Memory B cell (primary cell): ENCODE data around the gene NDUFS8.
A peak's percentile ranks its signal among the peaks of the same experiment; 100 is the strongest.
"Not testable (repeated sequence)": the region's sequence is repeated elsewhere in the genome, so short reads cannot be mapped to it uniquely, and the experiment has no call there.

Experiments
- ATAC-seq: fragments of 150-1000 bp; cut with Tn5 transposase; 2 replicates; pipeline ENCODE4 v1.10.0; 2021; ENCODE audit warnings: low read depth, mild to moderate bottlenecking, moderate library complexity
- DNase-seq, 2 donors: peaks; one replicate each; pipeline ENCODE4 v3.0.0; 2022; ENCODE audit warnings: low spot score in 2 of 2
- H3K27ac Mint-ChIP-seq: one replicate; pipeline ENCODE4 v1.8.0; 2022; ENCODE audit warnings: mild to moderate bottlenecking, moderate library complexity, mixed read lengths
- H3K27me3 Mint-ChIP-seq: one replicate; pipeline ENCODE4 v1.8.0; 2022; ENCODE audit warnings: mixed read lengths
- H3K36me3 Mint-ChIP-seq: one replicate; pipeline ENCODE4 v1.8.0; 2022; ENCODE audit warnings: mild to moderate bottlenecking, mixed read lengths
- H3K4me1 Mint-ChIP-seq: one replicate; pipeline ENCODE4 v1.8.0; 2022; ENCODE audit warnings: mixed read lengths
- H3K4me3 Mint-ChIP-seq: one replicate; pipeline ENCODE4 v1.8.0; 2022; ENCODE audit warnings: mild to moderate bottlenecking, moderate library complexity, mixed read lengths
- H3K9me3 Mint-ChIP-seq: one replicate; pipeline ENCODE4 v1.8.0; 2022; ENCODE audit warnings: mixed read lengths

The NDUFS8 gene

DNA sequence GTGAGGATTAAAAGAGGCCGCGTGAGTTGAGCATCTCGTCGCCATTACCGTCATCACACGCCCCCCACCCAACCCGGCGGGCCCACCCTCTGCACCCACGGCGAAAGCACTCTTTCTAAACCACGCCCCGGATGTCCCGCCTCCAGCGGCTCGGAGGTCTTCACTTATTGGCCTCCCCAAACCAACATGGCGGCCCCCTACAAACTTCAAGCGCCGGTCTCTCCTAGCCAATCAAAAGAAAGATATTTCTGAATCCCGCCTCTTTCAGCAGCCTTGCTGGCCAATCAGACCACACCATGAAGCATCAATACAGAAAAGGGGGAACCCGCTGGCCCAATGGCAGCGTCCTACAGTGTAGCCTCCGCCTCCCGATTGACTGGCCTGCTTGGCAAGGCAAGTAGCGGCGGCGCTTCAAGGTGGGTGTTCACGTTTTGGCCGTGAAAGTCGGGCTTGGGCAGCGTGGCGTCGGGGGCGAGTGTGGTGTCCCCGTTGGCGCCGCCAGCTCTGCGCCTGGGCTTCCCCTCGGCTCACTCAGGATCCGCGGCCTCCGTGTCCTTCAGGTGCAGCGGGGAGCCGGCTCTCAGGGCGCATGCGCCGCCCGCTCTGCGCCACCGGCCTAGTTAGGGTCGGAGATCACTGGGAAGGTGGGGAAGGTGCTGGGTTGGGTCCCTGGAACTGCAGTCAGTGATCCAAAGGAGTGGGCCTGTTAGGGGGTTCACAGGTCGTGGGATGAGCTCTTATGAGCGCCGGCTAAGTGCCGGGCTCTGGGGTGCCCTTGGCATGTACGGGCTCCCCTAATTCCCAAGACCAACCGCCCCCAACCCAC, at the start of gene NDUFS8:
Gene NDUFS8 (plus strand): TSS at position 364 of the 826 bp plus-strand sequence. CDS start 1,471 bp downstream, outside the sequence.
- peaks cover 11% of the 10 kb centered on the region for H3K4me1 Mint-ChIP-seq
- DNase-seq (peak; percentile 87 to 93), ATAC-seq (peak; percentile 96)
- peak within 1 kb of the TSS; percentile 96 for H3K4me3 Mint-ChIP-seq
- no peaks in the 10 kb centered on the region for H3K9me3 Mint-ChIP-seq
- H3K27ac Mint-ChIP-seq = peak within 1 kb of the TSS; percentile 49
- H3K27me3 Mint-ChIP-seq = no peaks in the 10 kb centered on the region
- H3K36me3 Mint-ChIP-seq = peaks cover 4% of the 10 kb centered on the region

DNA sequence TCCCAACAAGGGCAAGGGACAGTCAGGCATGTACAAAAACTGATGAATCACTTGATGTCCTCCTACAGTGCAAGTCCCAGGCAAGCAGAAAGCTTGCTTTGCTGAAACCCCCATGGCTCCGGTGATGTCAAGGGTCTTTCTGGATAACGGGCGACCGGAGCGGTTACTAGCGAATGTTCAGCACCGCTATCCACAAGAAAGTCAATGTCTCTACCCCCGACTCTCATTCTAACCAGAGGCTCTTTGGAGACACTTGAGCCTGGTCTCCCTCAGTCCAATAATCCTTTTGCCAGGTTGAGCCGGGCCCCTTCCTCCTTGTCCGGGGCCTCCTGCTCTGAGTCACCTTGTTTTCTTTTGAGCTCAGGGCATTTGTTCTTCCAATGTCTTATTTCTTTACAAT, 49.3 kb upstream of the NDUFS8 start:
- not testable (repeated sequence) for DNase-seq, ATAC-seq, H3K27ac Mint-ChIP-seq, H3K36me3 Mint-ChIP-seq, H3K9me3 Mint-ChIP-seq, H3K27me3 Mint-ChIP-seq, H3K4me3 Mint-ChIP-seq, H3K4me1 Mint-ChIP-seq

DNA sequence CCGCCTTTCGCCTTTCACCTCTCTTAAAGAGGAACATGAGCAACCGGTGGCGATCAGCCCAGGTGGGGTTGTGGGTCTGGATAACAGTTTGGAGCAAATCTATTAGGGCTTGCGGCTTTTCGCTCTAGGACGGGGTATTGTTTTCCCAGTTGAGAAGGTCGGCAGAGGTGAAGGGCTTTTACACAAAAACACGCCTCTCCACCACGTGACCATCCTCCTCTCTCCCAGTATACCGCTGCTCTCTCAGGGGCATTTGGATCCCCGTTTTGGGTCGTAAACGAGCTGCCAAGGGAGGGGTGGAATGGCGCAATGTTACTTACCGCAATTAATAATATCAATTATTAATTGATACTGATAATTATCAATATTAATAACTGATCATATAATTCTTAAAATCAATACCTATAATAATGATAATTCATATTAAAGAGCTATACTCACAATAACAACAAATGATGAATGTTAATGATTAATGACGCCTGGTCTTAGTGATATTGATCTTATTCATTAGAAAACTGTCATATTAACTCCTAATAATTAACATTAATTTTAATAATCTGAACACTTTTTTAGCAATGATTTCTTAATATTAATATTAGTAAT, 48.1 kb upstream of the NDUFS8 start:
- not testable (repeated sequence) for H3K36me3 Mint-ChIP-seq, DNase-seq, H3K4me1 Mint-ChIP-seq, ATAC-seq, H3K27ac Mint-ChIP-seq, H3K27me3 Mint-ChIP-seq, H3K9me3 Mint-ChIP-seq, H3K4me3 Mint-ChIP-seq

- no peak overlapping the region for H3K27ac Mint-ChIP-seq
- DNase-seq = no peak
- peaks cover 2% of the 10 kb centered on the region for H3K27me3 Mint-ChIP-seq
- no peaks in the 10 kb centered on the region for H3K36me3 Mint-ChIP-seq
- H3K4me1 Mint-ChIP-seq = peaks cover 4% of the 10 kb centered on the region
- H3K4me3 Mint-ChIP-seq = no peak overlapping the region
- no peak for ATAC-seq
- no peaks in the 10 kb centered on the region for H3K9me3 Mint-ChIP-seq
Measured at GRCh38 chr11:67983951-67984350, 46.5 kb upstream of the NDUFS8 start.

- not testable (repeated sequence) for H3K9me3 Mint-ChIP-seq, ATAC-seq, H3K4me1 Mint-ChIP-seq, DNase-seq, H3K36me3 Mint-ChIP-seq, H3K27ac Mint-ChIP-seq, H3K4me3 Mint-ChIP-seq, H3K27me3 Mint-ChIP-seq
Measured at GRCh38 chr11:67985302-67985701, 45.2 kb upstream of the NDUFS8 start.

DNA sequence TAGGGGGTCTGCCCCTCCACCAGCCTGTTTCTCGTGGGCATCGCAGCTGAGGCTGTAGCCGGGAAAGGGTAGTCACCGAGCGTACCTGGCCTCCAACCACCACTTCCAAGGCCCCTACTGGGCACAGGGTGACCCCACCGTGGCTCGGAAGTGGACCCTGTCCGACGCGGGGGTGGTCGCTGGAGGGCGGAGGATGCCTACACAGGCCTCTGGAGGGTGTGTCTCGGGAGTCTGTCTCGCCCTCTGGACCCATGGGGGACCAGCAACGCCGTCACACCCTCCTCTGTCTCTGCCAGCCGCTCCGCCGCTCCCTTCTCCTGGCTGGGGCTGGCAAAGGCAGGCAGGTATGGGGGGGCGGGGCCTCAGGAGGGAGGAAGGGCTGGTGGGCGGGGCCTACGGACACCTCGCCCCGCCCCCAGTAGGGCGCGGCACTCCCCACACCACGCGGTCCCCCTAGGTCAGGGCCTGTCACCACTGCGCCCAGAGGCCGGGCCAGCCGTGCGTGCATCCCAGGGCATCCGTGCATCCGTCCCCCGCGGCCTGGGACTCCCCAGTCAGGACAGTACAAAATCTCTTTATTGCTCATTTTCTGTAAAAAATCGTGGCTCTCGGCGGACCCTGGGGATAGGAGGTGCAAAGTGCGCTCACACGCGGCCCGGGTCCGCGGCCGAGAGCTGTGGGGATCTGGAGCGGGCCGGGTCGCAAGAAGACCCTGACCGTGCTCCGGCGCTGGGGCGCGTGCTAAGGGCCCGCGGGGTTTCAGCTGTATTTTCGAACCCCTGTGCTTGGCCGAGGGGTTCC, 39.7 kb upstream of the NDUFS8 start:
- not testable (repeated sequence) for H3K9me3 Mint-ChIP-seq, H3K27ac Mint-ChIP-seq, H3K27me3 Mint-ChIP-seq, DNase-seq, ATAC-seq, H3K4me3 Mint-ChIP-seq
- Mint-ChIP-seq H3K4me1 (peaks cover 19% of the 10 kb centered on the region), H3K36me3 (peaks cover 13% of the 10 kb centered on the region)

GRCh38 chr11:67991347-67992121, 38.9 kb upstream of the NDUFS8 start:
- Mint-ChIP-seq H3K4me3 (peak overlapping the region; percentile 19), H3K36me3 (peaks cover 15% of the 10 kb centered on the region), H3K4me1 (peaks cover 21% of the 10 kb centered on the region)
- H3K27me3 Mint-ChIP-seq, H3K9me3 Mint-ChIP-seq, H3K27ac Mint-ChIP-seq, ATAC-seq, DNase-seq: not testable (repeated sequence)

DNA sequence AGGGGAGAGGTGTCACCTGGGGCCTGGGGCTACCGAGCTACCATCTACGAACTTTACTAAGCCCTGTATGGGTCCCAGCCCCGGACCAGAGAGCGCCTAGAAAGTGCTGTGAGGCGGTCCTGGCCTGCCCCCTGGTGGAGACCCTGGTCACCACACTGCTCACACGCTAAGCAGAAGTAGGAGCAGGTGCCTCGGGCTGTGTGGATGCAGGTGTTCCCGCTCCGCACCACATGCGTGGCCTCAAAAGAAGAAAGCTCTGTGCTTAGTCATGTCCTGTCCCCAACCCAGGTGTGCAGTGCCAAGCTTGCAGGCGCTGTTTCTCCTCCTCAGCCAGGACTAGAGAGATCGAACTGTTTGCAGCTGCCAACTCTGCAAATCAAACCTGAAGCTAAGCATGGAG, 36.7 kb upstream of the NDUFS8 start:
- ATAC-seq = peak; percentile 79
- Mint-ChIP-seq H3K4me1 (peaks cover 35% of the 10 kb centered on the region), H3K4me3 (peak overlapping the region; percentile 51), H3K36me3 (peaks cover 30% of the 10 kb centered on the region), H3K27ac (peak overlapping the region; percentile 62)
- H3K27me3 Mint-ChIP-seq, H3K9me3 Mint-ChIP-seq: not testable (repeated sequence)
- peak; percentile 60 to 62 for DNase-seq

DNA sequence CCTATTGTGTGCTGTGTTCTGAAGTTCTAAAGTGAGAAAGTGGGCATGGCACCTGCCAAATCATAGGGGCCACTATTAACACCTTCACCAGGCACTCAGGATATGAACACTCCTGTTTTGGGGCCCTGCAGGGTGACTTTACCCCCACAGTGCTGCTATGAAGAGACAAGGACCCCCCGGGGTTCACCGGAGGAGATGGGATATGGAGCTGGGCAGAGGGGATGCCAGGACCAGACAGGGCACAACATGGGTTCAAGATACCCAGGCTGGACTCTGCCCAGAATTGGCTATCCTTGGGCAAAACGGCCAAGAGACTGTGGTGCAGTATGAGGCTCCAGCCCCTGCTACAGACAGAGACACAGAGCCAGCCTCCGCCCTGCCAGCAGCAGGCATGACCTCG, 36.1 kb upstream of the NDUFS8 start:
- peaks cover 35% of the 10 kb centered on the region for H3K4me1 Mint-ChIP-seq
- peaks cover 30% of the 10 kb centered on the region for H3K36me3 Mint-ChIP-seq
- not testable (repeated sequence) for DNase-seq, ATAC-seq, H3K4me3 Mint-ChIP-seq, H3K27me3 Mint-ChIP-seq, H3K9me3 Mint-ChIP-seq
- peak overlapping the region; percentile 62 for H3K27ac Mint-ChIP-seq

DNA sequence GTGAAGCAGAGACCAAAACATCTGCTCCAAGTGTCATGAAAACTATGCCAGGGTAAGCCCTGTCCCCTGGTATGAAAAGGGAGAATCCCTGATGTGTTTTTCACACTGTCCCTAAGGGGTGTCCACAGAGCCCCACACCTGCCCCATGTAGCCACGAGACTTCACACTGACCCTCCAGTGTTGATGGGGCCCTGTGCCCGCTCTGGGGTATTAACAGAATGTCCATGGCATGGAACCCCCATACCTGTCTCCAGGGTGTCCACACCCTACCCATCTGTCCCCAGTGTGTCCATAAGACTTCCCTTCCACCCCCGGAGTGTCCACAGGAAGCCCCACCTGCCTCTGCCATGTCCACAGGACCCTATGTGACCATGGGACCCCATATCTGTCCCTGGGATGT, 35.4 kb upstream of the NDUFS8 start:
- not testable (repeated sequence) for H3K9me3 Mint-ChIP-seq, DNase-seq, H3K4me3 Mint-ChIP-seq, ATAC-seq, H3K27ac Mint-ChIP-seq, H3K27me3 Mint-ChIP-seq
- peaks cover 29% of the 10 kb centered on the region for H3K36me3 Mint-ChIP-seq
- H3K4me1 Mint-ChIP-seq = peaks cover 35% of the 10 kb centered on the region

DNA sequence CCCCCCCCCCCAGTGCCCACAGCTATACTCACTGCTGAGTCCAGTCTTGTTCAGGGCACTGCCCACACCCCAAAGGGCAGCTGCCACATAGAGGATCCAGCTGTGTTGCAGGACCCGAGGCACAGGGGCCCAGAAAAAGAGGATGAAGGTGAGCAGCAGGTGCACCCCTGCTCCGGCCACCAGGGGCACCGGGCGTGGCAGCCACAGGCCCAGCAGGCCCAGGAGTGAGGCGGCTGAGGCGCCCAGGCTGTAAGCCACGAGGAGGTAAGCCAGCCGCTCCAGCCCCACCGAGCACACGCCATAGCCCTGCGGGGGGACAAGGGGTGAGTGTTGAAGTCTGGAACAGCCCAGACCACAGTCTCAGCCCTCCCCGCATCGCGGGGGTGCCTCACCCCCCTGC, 34.9 kb upstream of the NDUFS8 start:
- peaks cover 35% of the 10 kb centered on the region for H3K4me1 Mint-ChIP-seq
- peaks cover 29% of the 10 kb centered on the region for H3K36me3 Mint-ChIP-seq
- H3K4me3 Mint-ChIP-seq, ATAC-seq, H3K9me3 Mint-ChIP-seq, H3K27me3 Mint-ChIP-seq, DNase-seq, H3K27ac Mint-ChIP-seq: not testable (repeated sequence)

DNA sequence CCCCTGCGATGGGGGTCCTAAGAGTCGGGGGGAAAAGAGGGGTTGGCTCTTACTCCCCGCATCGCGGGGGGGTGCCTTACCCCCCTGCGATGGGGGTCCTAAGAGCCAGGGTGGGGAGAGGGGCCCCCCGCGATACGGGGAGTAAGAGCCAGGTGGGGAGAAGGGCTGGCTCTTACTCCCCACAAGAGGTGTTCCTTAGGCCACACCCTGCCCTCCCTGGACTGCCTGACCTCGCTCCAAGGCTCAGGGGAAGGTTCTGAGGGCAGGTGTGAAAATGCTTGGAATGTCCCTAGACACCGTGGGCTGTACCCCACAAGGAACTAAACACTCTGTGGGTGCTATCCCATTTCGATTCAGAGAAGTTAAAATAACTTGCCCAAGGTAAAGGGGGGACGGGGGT, 34.4 kb upstream of the NDUFS8 start:
- no peaks in the 10 kb centered on the region for H3K9me3 Mint-ChIP-seq
- peaks cover 33% of the 10 kb centered on the region for H3K4me1 Mint-ChIP-seq
- H3K27ac Mint-ChIP-seq = no peak overlapping the region
- no peaks in the 10 kb centered on the region for H3K27me3 Mint-ChIP-seq
- DNase-seq (no peak), ATAC-seq (no peak)
- peaks cover 26% of the 10 kb centered on the region for H3K36me3 Mint-ChIP-seq
- H3K4me3 Mint-ChIP-seq = no peak overlapping the region

- H3K27ac Mint-ChIP-seq = peak overlapping the region; percentile 3
- H3K4me3 Mint-ChIP-seq = peak overlapping the region; percentile 51
- peak; percentile 61 for ATAC-seq
- H3K9me3 Mint-ChIP-seq = no peaks in the 10 kb centered on the region
- DNase-seq = peak in 1 of 2 donors; percentile 56
- peaks cover 25% of the 10 kb centered on the region for H3K36me3 Mint-ChIP-seq
- H3K27me3 Mint-ChIP-seq = no peaks in the 10 kb centered on the region
- H3K4me1 Mint-ChIP-seq = peaks cover 35% of the 10 kb centered on the region
Measured at GRCh38 chr11:67996622-67997474, 33.6 kb upstream of the NDUFS8 start.
